ENCODE data around the gene SLC27A2. TPM values are rescaled to one million over a fixed set of nuclear protein-coding genes. Genes with fewer than 3 reads are reported as not detected.
"Not testable (repeated sequence)": the region's sequence is repeated elsewhere in the genome, so short reads cannot be mapped to it uniquely, and the experiment has no call there.

The SLC27A2 gene
- total RNA-seq, 6 donors from 2014 or later: 0.66 to 18.2 (median 2.5) TPM

DNA sequence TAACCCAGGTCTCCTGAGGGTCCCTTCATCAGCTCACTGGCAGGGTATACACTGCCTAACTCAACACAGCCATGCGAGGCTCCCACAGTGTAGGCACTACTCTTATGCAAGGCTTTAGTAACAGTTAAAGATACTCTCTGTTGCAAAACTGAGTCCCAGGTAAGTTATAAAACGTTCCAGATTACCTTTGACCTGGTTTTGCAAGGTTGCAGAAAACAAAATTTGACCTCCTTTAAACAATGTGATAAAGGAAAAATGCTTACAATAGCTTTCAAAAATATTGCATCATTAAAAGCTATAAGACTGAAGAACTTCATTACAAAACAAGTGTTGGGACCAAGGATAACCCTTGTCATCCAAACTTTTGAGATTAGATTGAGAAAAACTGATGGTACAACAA lies 5.5 kb downstream of the SLC27A2 start:
- WGBS, 2 donors: 70 to 80% methylated on average over 2 of the region's 2 CpGs
- ATAC-seq (ENCODE audit: low FRiP score in 2 of 2) (no peak), DNase-seq (no peak)
- H3K27me3 ChIP-seq: no peaks in the 10 kb centered on the region
- no peaks in the 10 kb centered on the region for H3K9me3 ChIP-seq
- peaks cover 0 to 7% (median 5%) of the 10 kb centered on the region in 4 donors for H3K4me1 ChIP-seq
- TF ChIP-seq, protein P1, sequence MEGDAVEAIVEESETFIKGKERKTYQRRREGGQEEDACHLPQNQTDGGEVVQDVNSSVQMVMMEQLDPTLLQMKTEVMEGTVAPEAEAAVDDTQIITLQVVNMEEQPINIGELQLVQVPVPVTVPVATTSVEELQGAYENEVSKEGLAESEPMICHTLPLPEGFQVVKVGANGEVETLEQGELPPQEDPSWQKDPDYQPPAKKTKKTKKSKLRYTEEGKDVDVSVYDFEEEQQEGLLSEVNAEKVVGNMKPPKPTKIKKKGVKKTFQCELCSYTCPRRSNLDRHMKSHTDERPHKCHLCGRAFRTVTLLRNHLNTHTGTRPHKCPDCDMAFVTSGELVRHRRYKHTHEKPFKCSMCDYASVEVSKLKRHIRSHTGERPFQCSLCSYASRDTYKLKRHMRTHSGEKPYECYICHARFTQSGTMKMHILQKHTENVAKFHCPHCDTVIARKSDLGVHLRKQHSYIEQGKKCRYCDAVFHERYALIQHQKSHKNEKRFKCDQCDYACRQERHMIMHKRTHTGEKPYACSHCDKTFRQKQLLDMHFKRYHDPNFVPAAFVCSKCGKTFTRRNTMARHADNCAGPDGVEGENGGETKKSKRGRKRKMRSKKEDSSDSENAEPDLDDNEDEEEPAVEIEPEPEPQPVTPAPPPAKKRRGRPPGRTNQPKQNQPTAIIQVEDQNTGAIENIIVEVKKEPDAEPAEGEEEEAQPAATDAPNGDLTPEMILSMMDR (IDR thresholded peaks at IDR 0.05): no peak
- no peak for TF ChIP-seq EP300 (IDR thresholded peaks at IDR 0.05)
- TF ChIP-seq POLR2AphosphoS5 (IDR thresholded peaks at IDR 0.05): no peak
- TF ChIP-seq POLR2A (IDR thresholded peaks at IDR 0.05): no peak
- no peak overlapping the region for H3K27ac ChIP-seq
- no peak overlapping the region for H3K4me3 ChIP-seq
- H3K36me3 ChIP-seq: no peaks in the 10 kb centered on the region

DNA sequence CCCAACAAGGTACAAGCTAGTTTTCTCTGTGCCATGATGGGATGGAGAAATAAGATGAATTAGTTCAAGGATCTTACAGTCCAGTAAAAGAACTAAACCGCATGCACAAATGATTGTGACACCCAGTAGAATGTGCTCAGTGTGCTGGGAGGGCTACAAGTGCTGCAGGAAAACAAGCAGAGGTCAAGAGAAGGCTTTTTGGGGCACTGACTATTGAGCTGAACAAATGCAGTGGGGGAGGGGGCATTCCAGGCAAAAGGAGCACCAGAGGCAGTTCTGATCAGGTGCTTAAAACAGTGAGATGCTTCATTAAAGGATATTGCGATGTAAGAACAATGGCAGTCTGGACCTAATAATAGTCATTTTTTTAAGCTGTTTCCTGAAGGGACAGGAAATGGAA lies 6.0 kb downstream of the SLC27A2 start:
- Histone ChIP-seq H3K4me1 (peaks cover 0 to 2% (median under 1%) of the 10 kb centered on the region in 4 donors), H3K27me3 (no peaks in the 10 kb centered on the region), H3K9me3 (no peaks in the 10 kb centered on the region), H3K4me3 (no peak overlapping the region), H3K36me3 (no peaks in the 10 kb centered on the region), H3K27ac (no peak overlapping the region)
- no peak for ATAC-seq (ENCODE audit: low FRiP score in 2 of 2)
- 85 to 86% methylated on average over 2 of the region's 2 CpGs for WGBS, 2 donors
- no peak for TF ChIP-seq POLR2A (IDR thresholded peaks at IDR 0.05)
- TF ChIP-seq, protein P1 (IDR thresholded peaks at IDR 0.05): no peak
- no peak for TF ChIP-seq EP300 (IDR thresholded peaks at IDR 0.05)
- DNase-seq: no peak

DNA sequence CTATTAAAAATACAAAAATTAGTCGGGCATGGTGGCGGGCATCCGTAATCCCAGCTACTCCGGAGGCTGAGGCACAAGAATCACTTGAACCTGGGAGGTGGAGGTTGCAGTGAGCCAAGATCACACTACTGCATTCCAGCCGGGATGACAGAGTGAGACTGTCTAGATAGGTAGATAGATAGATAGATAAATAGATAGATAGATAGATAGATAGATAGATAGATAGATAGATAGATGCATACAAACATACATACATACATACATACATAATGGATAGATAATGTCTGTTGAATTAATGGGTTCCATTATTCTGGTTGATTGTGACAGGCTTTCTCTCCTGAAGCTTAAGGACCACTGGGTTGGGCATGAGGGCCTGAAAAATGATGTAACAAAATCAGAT lies 6.8 kb downstream of the SLC27A2 start:
- not testable (repeated sequence) for H3K27me3 ChIP-seq; H3K9me3 ChIP-seq; H3K4me1 ChIP-seq; DNase-seq; H3K27ac ChIP-seq; H3K4me3 ChIP-seq; H3K36me3 ChIP-seq; ATAC-seq (ENCODE audit: low FRiP score in 2 of 2)
- WGBS, 2 donors: 96 to 97% methylated on average over 5 of the region's 5 CpGs

DNA sequence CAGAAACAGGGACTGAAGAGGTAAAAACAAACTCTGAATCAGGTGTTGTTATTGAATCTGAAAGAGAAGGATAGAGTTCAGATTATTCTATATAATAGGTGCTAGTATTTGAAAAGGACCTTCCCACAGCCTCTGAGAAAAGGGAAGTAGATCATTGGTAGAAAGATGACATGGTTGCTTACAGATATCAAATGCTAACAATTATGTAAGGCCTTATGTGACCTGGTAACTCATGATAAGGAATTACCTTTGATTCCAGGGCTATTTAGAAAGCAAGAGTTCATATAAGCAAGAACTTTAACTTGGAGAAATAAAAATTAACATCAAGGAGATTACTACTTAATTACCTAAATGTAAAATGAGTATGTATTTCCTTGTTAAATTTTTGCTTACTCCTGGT lies 7.6 kb downstream of the SLC27A2 start:
- H3K4me1 ChIP-seq: no peaks in the 10 kb centered on the region
- no peak overlapping the region for H3K4me3 ChIP-seq
- TF ChIP-seq POLR2A (IDR thresholded peaks at IDR 0.05): no peak
- no peak for TF ChIP-seq EP300 (IDR thresholded peaks at IDR 0.05)
- H3K27me3 ChIP-seq: no peaks in the 10 kb centered on the region
- no peaks in the 10 kb centered on the region for H3K36me3 ChIP-seq
- ATAC-seq (ENCODE audit: low FRiP score in 2 of 2) (no peak), DNase-seq (no peak)
- no peak overlapping the region for H3K27ac ChIP-seq
- H3K9me3 ChIP-seq: no peaks in the 10 kb centered on the region

DNA sequence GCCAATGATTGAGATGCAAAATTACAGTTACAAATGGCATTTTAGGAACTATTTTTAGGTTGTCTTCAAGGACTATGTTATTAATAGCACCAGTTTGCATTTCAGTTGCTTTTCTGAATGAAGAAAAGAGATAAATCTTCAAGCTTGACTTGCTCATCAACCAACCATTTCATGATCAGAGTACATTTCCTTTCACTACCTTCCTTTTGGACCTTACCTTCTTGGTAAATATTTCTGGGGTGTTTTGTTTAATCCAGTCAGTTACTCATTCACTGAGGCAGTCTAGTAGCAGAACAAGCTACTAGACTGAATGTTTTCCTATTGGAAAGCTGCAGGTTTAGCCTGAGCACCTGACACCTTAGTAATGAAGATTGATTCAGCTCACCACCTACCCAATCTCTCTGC lies 8.2 kb downstream of the SLC27A2 start:
- Histone ChIP-seq H3K27ac (no peak overlapping the region), H3K27me3 (no peaks in the 10 kb centered on the region), H3K4me1 (no peaks in the 10 kb centered on the region), H3K9me3 (no peaks in the 10 kb centered on the region), H3K36me3 (no peaks in the 10 kb centered on the region), H3K4me3 (no peak overlapping the region)
- ATAC-seq (ENCODE audit: low FRiP score in 2 of 2) (no peak), DNase-seq (no peak)
- TF ChIP-seq POLR2AphosphoS5 (IDR thresholded peaks at IDR 0.05) (no peak), POLR2A (IDR thresholded peaks at IDR 0.05) (no peak), EP300 (IDR thresholded peaks at IDR 0.05) (no peak)
- TF ChIP-seq, protein P1 (IDR thresholded peaks at IDR 0.05): no peak

DNA sequence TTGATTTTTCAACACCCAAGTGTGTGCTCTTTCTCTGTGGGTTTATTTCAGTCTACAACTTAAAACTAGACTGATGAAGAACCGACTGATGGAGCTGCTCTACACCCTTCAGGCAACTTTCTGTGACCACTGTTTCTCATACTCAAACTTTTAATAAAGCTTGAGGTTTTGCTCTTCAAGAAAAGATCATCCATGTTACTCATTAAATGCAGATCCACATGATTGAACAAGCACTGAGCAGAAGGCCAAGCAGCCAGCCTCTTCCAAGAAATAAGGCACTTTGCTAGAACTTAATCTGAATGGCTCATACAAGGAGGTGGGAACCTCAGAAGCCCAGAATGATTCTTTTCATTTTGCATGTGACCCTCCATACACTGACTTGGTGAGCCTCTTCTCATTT lies 8.7 kb downstream of the SLC27A2 start:
- 72 to 79% methylated on average over 1 of the region's 1 CpG for WGBS, 2 donors
- no peak overlapping the region for H3K4me3 ChIP-seq

More for the DNA sequence above, 8.7 kb downstream of the SLC27A2 start:
- Histone ChIP-seq H3K27ac (no peak overlapping the region), H3K4me1 (no peaks in the 10 kb centered on the region), H3K27me3 (no peaks in the 10 kb centered on the region), H3K36me3 (no peaks in the 10 kb centered on the region), H3K9me3 (no peaks in the 10 kb centered on the region)
- ATAC-seq (ENCODE audit: low FRiP score in 2 of 2) (no peak), DNase-seq (no peak)
- TF ChIP-seq POLR2A (IDR thresholded peaks at IDR 0.05) (no peak), EP300 (IDR thresholded peaks at IDR 0.05) (no peak), POLR2AphosphoS5 (IDR thresholded peaks at IDR 0.05) (no peak)
- TF ChIP-seq, protein P1 (IDR thresholded peaks at IDR 0.05): no peak
